Heart left ventricle (tissue), 13 donors: ENCODE data around the gene SUSD1.
A peak's percentile ranks its signal among the peaks of the same experiment; 100 is the strongest.

Experiments used
- POLR2A ChIP-seq, 2 donors: fragments of 450-650 bp; IDR thresholded peaks; one replicate each; pipeline ENCODE4 v1.6.1; 2017; ENCODE audit warnings: antibody characterized with exemption in 2 of 2, mild to moderate bottlenecking in 2 of 2, moderate library complexity in 2 of 2
- TF ChIP-seq, protein P1 (sequence below), 12 donors: fragments of 200-600 bp; sonication (generic) in 4 of 12; IDR thresholded peaks; one replicate each; pipeline versions ENCODE4 v1.5.0 to v1.8.0; 2018 to 2022; ENCODE audit warnings: antibody characterized with exemption in 12 of 12, mild to moderate bottlenecking in 5 of 12
- donor health status: ischemic (EF 13 %, LVEDD 7.1; RV severe dilation, severe dysfunction).
- donor health status: DM: no; HTN: yes; CAD: no.
- donor health status: DM: no; HTN: no; CAD: no.
- donor health status: ischemic (EF 25% LVEDD 6.9; RV normal size, moderate dysfunction).
- donor health status: ischemic (EF 25% LVEDD 5.7; RV mildly dilated, moderate dysfunction).
- donor health status: ischemic (EF 35%, LVEDD 5.7; RV mildly dilated, moderate dysfunction).
- donor health status: nonischemic (EF 11% LVEDD 7.7; RV severe dilation, severe dysfunction).
- donor health status: DM: yes; HTN: yes; CAD: no.
- donor health status: PGD.
- donor health status: ischemic (EF 29% LVEDD 5.4; RV normal size, mild dysfunction).
- donor health status: nonischemic (EF 23%, LVEDD 6.1; RV moderate dilation, normal function).

DNA sequence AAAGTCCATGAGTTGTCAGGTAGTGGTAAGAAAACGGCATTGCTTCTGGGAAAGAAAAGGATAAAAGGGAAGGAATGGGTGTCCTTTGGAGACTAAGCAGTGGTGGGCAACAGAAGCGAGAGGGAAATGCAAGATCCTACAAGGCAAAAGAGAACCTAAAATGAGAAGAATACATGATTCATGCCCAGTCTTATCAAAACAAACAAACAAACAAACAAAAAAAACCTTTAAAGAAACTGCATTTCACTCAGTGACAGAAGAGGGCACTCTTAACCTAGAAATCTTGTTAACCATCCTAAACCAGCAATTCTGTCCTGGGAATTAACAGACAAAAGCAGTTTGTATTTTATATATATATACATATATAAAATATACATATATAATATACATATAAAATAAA, 88.5 kb downstream of the SUSD1 start:
- no peak for TF ChIP-seq POLR2A (IDR thresholded peaks at IDR 0.05)
- TF ChIP-seq, protein P1, sequence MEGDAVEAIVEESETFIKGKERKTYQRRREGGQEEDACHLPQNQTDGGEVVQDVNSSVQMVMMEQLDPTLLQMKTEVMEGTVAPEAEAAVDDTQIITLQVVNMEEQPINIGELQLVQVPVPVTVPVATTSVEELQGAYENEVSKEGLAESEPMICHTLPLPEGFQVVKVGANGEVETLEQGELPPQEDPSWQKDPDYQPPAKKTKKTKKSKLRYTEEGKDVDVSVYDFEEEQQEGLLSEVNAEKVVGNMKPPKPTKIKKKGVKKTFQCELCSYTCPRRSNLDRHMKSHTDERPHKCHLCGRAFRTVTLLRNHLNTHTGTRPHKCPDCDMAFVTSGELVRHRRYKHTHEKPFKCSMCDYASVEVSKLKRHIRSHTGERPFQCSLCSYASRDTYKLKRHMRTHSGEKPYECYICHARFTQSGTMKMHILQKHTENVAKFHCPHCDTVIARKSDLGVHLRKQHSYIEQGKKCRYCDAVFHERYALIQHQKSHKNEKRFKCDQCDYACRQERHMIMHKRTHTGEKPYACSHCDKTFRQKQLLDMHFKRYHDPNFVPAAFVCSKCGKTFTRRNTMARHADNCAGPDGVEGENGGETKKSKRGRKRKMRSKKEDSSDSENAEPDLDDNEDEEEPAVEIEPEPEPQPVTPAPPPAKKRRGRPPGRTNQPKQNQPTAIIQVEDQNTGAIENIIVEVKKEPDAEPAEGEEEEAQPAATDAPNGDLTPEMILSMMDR (IDR thresholded peaks at IDR 0.05), result peak in 11 of 12 donors; percentile 37 to 70 (median 64)
